GM12878 (cell line): ENCODE data around the gene WWOX. TPM values are rescaled to one million over a fixed set of nuclear protein-coding genes. Genes with fewer than 3 reads are reported as not detected.

Source experiments
- ATAC-seq: fragments of 200-7000 bp; cut with Tn5 transposase; 3 replicates; pipeline ENCODE4 v1.9.1; 2020; ENCODE audit warnings: mild to moderate bottlenecking, moderate library complexity
- BruUV-seq: library from RNA; stranded (reverse); fragments of 400-500 nt; replicated peaks from 2 replicates; lab custom pipeline; 2021; lab: Mats Ljungman, UMichigan
- CTCF ChIA-PET: fragments of 300-600 bp; sonication (Branson Sonifier 250); formaldehyde crosslinking; extraction: SDS; loops from one replicate; lab custom pipeline; 2021; ENCODE audit warnings: inconsistent platforms; lab: Yijun Ruan, JAX
- POLR2A ChIA-PET: fragments of 350-600 bp; formaldehyde crosslinking; extraction: SDS; loops from one replicate; lab custom pipeline; 2021; ENCODE audit warnings: inconsistent platforms; lab: Charles Lee
- RAD21 ChIA-PET: fragments of 300-600 bp; sonication (Branson Sonifier 250); formaldehyde crosslinking; loops from one replicate; lab custom pipeline; 2023; ENCODE audit warnings: antibody characterized with exemption; ENCODE audit not compliant: unreplicated experiment; lab: Charles Lee
- SMC1A ChIA-PET: fragments of 300-600 bp; sonication (Branson Sonifier 250); formaldehyde crosslinking; loops from one replicate; lab custom pipeline; 2023; ENCODE audit not compliant: unreplicated experiment, uncharacterized antibody; lab: Charles Lee
- DNase-seq: peaks from one replicate; pipeline ENCODE4 v3.0.0-alpha.2; 2011; ENCODE audit warnings: low read depth, low spot score
- FAIRE-seq: peaks from 3 replicates; lab custom pipeline; 2011; peaks lifted over from hg19 to GRCh38; lab: Jason Lieb, UNC
- H2AFZ ChIP-seq: 2 replicates; pipeline ENCODE4 v1.6.0; 2011; ENCODE audit warnings: low read depth, low read length, control low read depth; ENCODE audit not compliant: control insufficient read depth
- H3K27ac ChIP-seq: 2 replicates; pipeline ENCODE4 v1.5.1; 2011; ENCODE audit warnings: control low read depth; ENCODE audit not compliant: control insufficient read depth, insufficient read depth
- H3K27me3 ChIP-seq, 2 experiments: replicated peaks in 1 of 2; 2 replicates each; pipeline versions ENCODE4 v1.6.0 to v1.6.1; 2011; ENCODE audit warnings: low read length in 1 of 2; ENCODE audit not compliant: control insufficient read depth in 2 of 2, insufficient read depth in 2 of 2
- H3K36me3 ChIP-seq, 2 experiments: 2 replicates each; pipeline ENCODE4 v1.5.1; 2011; ENCODE audit warnings: low read length in 1 of 2; ENCODE audit not compliant: control insufficient read depth in 2 of 2, insufficient read depth in 2 of 2
- H3K4me1 ChIP-seq: 2 replicates; pipeline ENCODE4 v1.6.1; 2011; ENCODE audit warnings: mild to moderate bottlenecking, low read length, moderate library complexity, mixed read lengths; ENCODE audit not compliant: control insufficient read depth, insufficient read depth
- H3K4me2 ChIP-seq: 2 replicates; pipeline ENCODE4 v1.6.0; 2011; ENCODE audit warnings: control low read depth; ENCODE audit not compliant: control insufficient read depth, insufficient read depth
- H3K4me3 ChIP-seq: fragments of 200-600 bp; sonication (generic); 2 replicates; pipeline ENCODE4 v1.5.1; 2016
- H3K79me2 ChIP-seq: 2 replicates; pipeline ENCODE4 v1.6.0; 2011; ENCODE audit warnings: low read length; ENCODE audit not compliant: control insufficient read depth, insufficient read depth
- H3K9ac ChIP-seq: 2 replicates; pipeline ENCODE4 v1.8.0; 2011; ENCODE audit warnings: low read length, control low read depth, mixed read lengths; ENCODE audit not compliant: control insufficient read depth, insufficient read depth
- H3K9me3 ChIP-seq: replicated peaks from 3 replicates; pipeline ENCODE4 v1.5.1; 2011; ENCODE audit warnings: mild to moderate bottlenecking, low read length; ENCODE audit not compliant: control insufficient read depth, insufficient read depth
- H4K20me1 ChIP-seq: 2 replicates; pipeline ENCODE4 v1.6.0; 2011; ENCODE audit not compliant: control insufficient read depth, insufficient read depth
- CREB1 ChIP-seq: IDR thresholded peaks from 2 replicates; pipeline ENCODE4 v1.6.1; 2012; ENCODE audit warnings: low read depth, mild to moderate bottlenecking, inconsistent platforms
- CUX1 ChIP-seq: IDR thresholded peaks from 2 replicates; pipeline ENCODE4 v1.6.1; 2012; ENCODE audit warnings: improper control_type of control experiment, low read depth, low read length; ENCODE audit not compliant: insufficient replicate concordance
- EGR1 ChIP-seq, 2 experiments: IDR thresholded peaks; 1 replicate in 1 of 2; 2 replicates in 1 of 2; pipeline ENCODE4 v1.6.1; 2011 to 2012; ENCODE audit warnings: low read depth in 2 of 2, low read length in 2 of 2, borderline replicate concordance in 1 of 2, mild to moderate bottlenecking in 1 of 2, moderate library complexity in 1 of 2
- HDAC6 ChIP-seq: fragments of 200-600 bp; sonication (generic); IDR thresholded peaks from one replicate; pipeline ENCODE4 v1.8.0; 2017; ENCODE audit warnings: antibody characterized with exemption; ENCODE audit not compliant: unreplicated experiment
- IKZF1 ChIP-seq: fragments of 450-650 bp; conservative IDR thresholded peaks from 2 replicates; pipeline ENCODE4 v1.6.1; 2017; ENCODE audit warnings: antibody characterized with exemption, mild to moderate bottlenecking
- IRF4 ChIP-seq: IDR thresholded peaks from 2 replicates; pipeline ENCODE4 v1.6.1; 2011; ENCODE audit warnings: low read depth, low read length
- NFYA ChIP-seq: IDR thresholded peaks from 2 replicates; pipeline ENCODE4 v1.6.1; 2011; ENCODE audit warnings: low read depth, mild to moderate bottlenecking, low read length, improper control_type of control experiment, borderline replicate concordance
- NR2C2 ChIP-seq: IDR thresholded peaks from 2 replicates; pipeline ENCODE4 v1.6.1; 2011; ENCODE audit warnings: borderline replicate concordance, low read depth; ENCODE audit not compliant: control insufficient read depth, insufficient read length
- POLR2AphosphoS2 ChIP-seq: IDR thresholded peaks from 2 replicates; pipeline ENCODE4 v1.6.1; 2011; ENCODE audit warnings: low read depth, mild to moderate bottlenecking, low read length, improper control_type of control experiment, moderate library complexity
- SIX5 ChIP-seq: IDR thresholded peaks from 2 replicates; pipeline ENCODE4 v1.6.1; 2011; ENCODE audit warnings: mild to moderate bottlenecking, low read depth, low read length, moderate library complexity; ENCODE audit not compliant: severe bottlenecking
- SP1 ChIP-seq: IDR thresholded peaks from one replicate; pipeline ENCODE4 v1.6.1; 2011; ENCODE audit warnings: low read depth, low read length
- TCF3 ChIP-seq: IDR thresholded peaks from 2 replicates; pipeline ENCODE4 v1.6.1; 2012; ENCODE audit warnings: low read depth, mild to moderate bottlenecking, low read length, borderline replicate concordance; ENCODE audit not compliant: insufficient read depth
- WRNIP1 ChIP-seq: IDR thresholded peaks from 2 replicates; pipeline ENCODE4 v1.6.1; 2011; ENCODE audit warnings: low read depth, low read length, improper control_type of control experiment, borderline replicate concordance
- ZBTB11 ChIP-seq: fragments of 450-650 bp; formaldehyde crosslinking; IDR thresholded peaks from 2 replicates; pipeline ENCODE4 v1.5.0; 2022; ENCODE audit warnings: mild to moderate bottlenecking, missing genetic modification characterization
- ZNF24 ChIP-seq: fragments of 450-650 bp; IDR thresholded peaks from 2 replicates; pipeline ENCODE4 v1.6.1; 2017; ENCODE audit warnings: antibody characterized with exemption, mild to moderate bottlenecking
- WGBS: methylation state at CpG from one replicate; pipeline ENCODE4 v1.1.6; 2016; ENCODE audit warnings: low lambda C conversion rate; ENCODE audit not compliant: insufficient replicate concordance, insufficient coverage; ENCODE audit errors: missing lambda C conversion rate; 5-methylcytosine and 5-hydroxymethylcytosine counted together
- in situ Hi-C: fragments of 300-500 bp; cut with MboI; formaldehyde crosslinking; loops from 9 replicates; pipeline ENCODE4 v1.14.3; 2018; ENCODE audit warnings: mixed read lengths
- intact Hi-C: fragments of 100-400 bp; cut with micrococcal nuclease; formaldehyde crosslinking; loops from one replicate; pipeline ENCODE4 v1.14.2; 2022; ENCODE audit not compliant: unreplicated experiment
- polyA plus RNA-seq, 11 experiments: library from polyadenylated mRNA; depleted of rRNA in 4 of 11; unstranded in 6 of 11; stranded (reverse) in 5 of 11; fragments of >200 nt; fragmentation: Nextera tagmentation in 4 of 11; fragmentation: Illumina TruSeq in 1 of 11; extraction: Ambion mirVana in 4 of 11; extraction: Trizol in 1 of 11; gene quantifications; 1 replicate in 1 of 11; 2 replicates in 10 of 11; pipeline versions ENCODE4 v1.2.1 to v1.2.3, GENCODE V29; 2011 to 2016; ENCODE audit warnings: inconsistent platforms in 2 of 11, missing spikeins in 2 of 11, low read depth in 1 of 11
- total RNA-seq, 4 experiments: library from RNA; depleted of rRNA in 3 of 4; stranded (reverse); fragments of >200 nt in 3 of 4; fragmentation: Illumina TruSeq in 1 of 4; extraction: Trizol in 1 of 4; gene quantifications; 2 replicates each; pipeline versions ENCODE4 v1.2.1 to v1.2.3, GENCODE V29; 2013 to 2021

WWOX gene
- total and polyA plus RNA-seq, 10 of the 15 experiments (the other 5 are each of a cell fraction or from before 2014, with no cell fraction given) = 2.8 to 24.4 (median 17.8) TPM

- TF ChIP-seq ZBTB11 (CRISPR knock-in tag) (no peak), NR2C2 (no peak), SP1 (no peak), WRNIP1 (no peak), TCF3 (no peak), POLR2AphosphoS2 (no peak), IRF4 (no peak)
These were observed 965.0 kb downstream of the WWOX start (continued) for GRCh38 chr16:79064256-79064972.

- H3K4me2 ChIP-seq = no peak overlapping the region
- ATAC-seq = no peak
- RAD21 ChIA-PET = no interaction called here
- BruUV-seq = no TSS peak
- no peak overlapping the region for H3K27ac ChIP-seq
- no peak overlapping the region for H2AFZ ChIP-seq
- no peaks in the 10 kb centered on the region for H3K4me1 ChIP-seq
- no peak for FAIRE-seq
- H3K9me3 ChIP-seq = no peaks in the 10 kb centered on the region
- no peak for DNase-seq
- intact Hi-C loops (no loop called here), in situ Hi-C loops (no loop called here)
- no peaks in the 10 kb centered on the region for H4K20me1 ChIP-seq
- peaks cover 0 to 6% of the 10 kb centered on the region in 2 experiments; a peak in 2 of 4 replicates for H3K27me3 ChIP-seq
- H3K79me2 ChIP-seq = no peaks in the 10 kb centered on the region
- WGBS = 15% methylated on average over 7 of the region's 7 CpGs
- POLR2A ChIA-PET = no interaction called here
- SMC1A ChIA-PET = no interaction called here
- H3K4me3 ChIP-seq = no peak overlapping the region
- CTCF ChIA-PET = interaction anchor here (1.5 kb wide), 1 partner anchor 11 kb away, joined by 3 read pairs; no protein-coding TSS in a partner anchor
- H3K9ac ChIP-seq = no peak overlapping the region
- no peaks in the 10 kb centered on the region for H3K36me3 ChIP-seq
- TF ChIP-seq HDAC6 = no peak
- no peak for TF ChIP-seq EGR1 (IDR thresholded peaks at IDR 0.05; ENCODE audit: borderline replicate concordance in 1 of 2, low read depth in 2 of 2, low read length in 2 of 2)
- TF ChIP-seq ZNF24 = no peak
- TF ChIP-seq IKZF1 = no peak
- no peak for TF ChIP-seq CREB1
- no peak for TF ChIP-seq NFYA
- TF ChIP-seq CUX1 = no peak
- TF ChIP-seq SIX5 = no peak
These were observed 967.1 kb downstream of the WWOX start for GRCh38 chr16:79066561-79066960.
